HEK293T (cell line): ENCODE data around the gene LRRC75A.

Experiments
- CTCF ChIA-PET: fragments of 350-600 bp; formaldehyde crosslinking; extraction: SDS; loops from one replicate; lab custom pipeline; 2021; ENCODE audit warnings: antibody characterized with exemption, inconsistent platforms; lab: Yijun Ruan, JAX
- POLR2A ChIA-PET: fragments of 350-600 bp; formaldehyde crosslinking; extraction: SDS; loops from one replicate; lab custom pipeline; 2020; ENCODE audit warnings: antibody characterized with exemption, inconsistent platforms; lab: Yijun Ruan, JAX
- DNase-seq: peaks from one replicate; pipeline ENCODE4 v3.0.0; 2012; ENCODE audit warnings: mixed read lengths; ENCODE audit errors: extremely low spot score
- ARNT ChIP-seq: fragments of 450-650 bp; IDR thresholded peaks from 2 replicates; pipeline ENCODE4 v1.6.1; 2017; ENCODE audit warnings: mild to moderate bottlenecking
- BHLHE40 ChIP-seq: fragments of 450-650 bp; IDR thresholded peaks from 2 replicates; pipeline ENCODE4 v1.6.1; 2016; ENCODE audit warnings: mild to moderate bottlenecking, moderate library complexity, borderline replicate concordance
- CTBP1 ChIP-seq: fragments of 450-650 bp; IDR thresholded peaks from 2 replicates; pipeline ENCODE4 v1.6.1; 2016; ENCODE audit warnings: borderline replicate concordance
- ELF4 ChIP-seq: fragments of 450-650 bp; IDR thresholded peaks from 2 replicates; pipeline ENCODE4 v1.6.1; 2017; ENCODE audit warnings: antibody characterized with exemption
- FOXA1 ChIP-seq: fragments of 450-650 bp; IDR thresholded peaks from 2 replicates; pipeline ENCODE4 v1.6.1; 2016; ENCODE audit warnings: mild to moderate bottlenecking
- FOXK2 ChIP-seq: fragments of 450-650 bp; IDR thresholded peaks from 2 replicates; pipeline ENCODE4 v1.6.1; 2016; ENCODE audit warnings: mild to moderate bottlenecking
- FOXM1 ChIP-seq: fragments of 450-650 bp; IDR thresholded peaks from 2 replicates; pipeline ENCODE4 v1.6.1; 2017; ENCODE audit warnings: mild to moderate bottlenecking, borderline replicate concordance
- HDGF ChIP-seq: fragments of 450-650 bp; IDR thresholded peaks from 2 replicates; pipeline ENCODE4 v1.6.1; 2017; ENCODE audit warnings: antibody characterized with exemption, borderline replicate concordance
- L3MBTL2 ChIP-seq: fragments of 450-650 bp; conservative IDR thresholded peaks from 2 replicates; pipeline ENCODE4 v1.6.1; 2016; ENCODE audit warnings: mild to moderate bottlenecking
- LEF1 ChIP-seq: fragments of 450-650 bp; IDR thresholded peaks from 2 replicates; pipeline ENCODE4 v1.6.1; 2017; ENCODE audit warnings: mild to moderate bottlenecking, borderline replicate concordance
- NFRKB ChIP-seq: fragments of 450-650 bp; IDR thresholded peaks from 2 replicates; pipeline ENCODE4 v1.6.1; 2016; ENCODE audit warnings: mild to moderate bottlenecking, moderate library complexity
- PKNOX1 ChIP-seq: fragments of 450-650 bp; IDR thresholded peaks from 2 replicates; pipeline ENCODE4 v1.6.1; 2016
- SP1 ChIP-seq: fragments of 450-650 bp; IDR thresholded peaks from 2 replicates; pipeline ENCODE4 v1.6.1; 2017
- SUZ12 ChIP-seq: fragments of 450-650 bp; IDR thresholded peaks from 2 replicates; pipeline ENCODE4 v1.6.1; 2016; ENCODE audit warnings: mild to moderate bottlenecking
- TARDBP ChIP-seq: fragments of 450-650 bp; IDR thresholded peaks from 2 replicates; pipeline ENCODE4 v1.6.1; 2016
- ZNF384 ChIP-seq: fragments of 450-650 bp; IDR thresholded peaks from 2 replicates; pipeline ENCODE4 v1.6.1; 2016

Gene LRRC75A

DNA sequence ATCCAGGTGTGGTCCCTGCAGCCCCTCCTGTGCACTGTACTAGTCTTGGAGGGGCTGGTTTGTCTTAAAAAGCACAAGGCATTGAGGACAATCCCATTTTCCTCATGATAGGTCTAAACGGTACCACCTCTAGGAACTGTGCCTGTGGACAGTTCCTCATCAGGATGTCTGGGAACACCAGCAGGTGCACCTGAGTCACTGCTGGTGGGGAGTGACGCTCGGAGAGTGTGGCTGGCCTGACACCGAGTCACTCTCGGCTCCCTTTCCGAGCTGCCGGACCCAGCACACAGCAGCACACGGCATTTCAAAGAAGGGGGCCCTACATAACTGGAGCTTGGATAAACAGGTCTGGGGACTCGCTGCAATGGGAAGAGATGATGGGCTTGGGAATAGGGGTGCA lies 25.6 kb downstream of the LRRC75A start:
- POLR2A ChIA-PET = no interaction called here
- TF ChIP-seq CTBP1 (no peak), TARDBP (no peak), FOXM1 (no peak), HDGF (no peak), NFRKB (no peak), L3MBTL2 (no peak), BHLHE40 (no peak), ELF4 (no peak), ARNT (no peak), FOXK2 (no peak)
- no peak for DNase-seq
- CTCF ChIA-PET = no interaction called here

DNA sequence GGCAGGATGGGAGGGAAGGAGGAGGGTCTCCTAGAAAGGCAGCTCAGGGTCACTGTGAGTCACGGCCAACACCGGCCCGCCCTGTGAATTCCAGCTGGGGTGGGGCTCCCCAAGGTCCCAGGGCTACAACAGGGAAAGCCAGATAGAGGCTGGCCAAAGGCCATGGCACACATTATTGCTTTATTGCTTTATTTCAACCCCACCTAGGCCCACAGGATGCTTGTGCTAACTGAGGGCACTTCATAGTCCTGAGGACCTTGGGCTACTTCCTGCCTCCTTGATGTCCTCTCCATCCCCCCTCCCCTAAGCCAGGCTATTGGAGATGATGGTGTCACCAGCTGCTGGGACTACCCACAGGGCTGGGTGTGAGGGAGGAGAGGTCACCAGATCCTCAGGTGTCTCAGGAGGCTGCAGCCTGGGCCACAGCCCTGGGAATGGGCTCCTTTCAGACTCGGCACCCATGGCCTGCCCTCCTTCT lies 26.1 kb downstream of the LRRC75A start:
- no peak for DNase-seq
- CTCF ChIA-PET = interaction anchor here (2.2 kb wide), 1 partner anchor 13 kb away, joined by 5 read pairs; no protein-coding TSS in a partner anchor
- TF ChIP-seq CTBP1 = no peak
- TF ChIP-seq ARNT = no peak
- no peak for TF ChIP-seq LEF1
- no peak for TF ChIP-seq ELF4
- TF ChIP-seq HDGF = no peak
- no peak for TF ChIP-seq NFRKB
- no peak for TF ChIP-seq L3MBTL2
- no peak for TF ChIP-seq FOXM1
- TF ChIP-seq PKNOX1 = no peak
- TF ChIP-seq SP1 = no peak
- TF ChIP-seq TARDBP = no peak
- no peak for TF ChIP-seq SUZ12
- no peak for TF ChIP-seq BHLHE40
- TF ChIP-seq FOXK2 = no peak
- no peak for TF ChIP-seq ZNF384
- no peak for TF ChIP-seq FOXA1
- POLR2A ChIA-PET = interaction anchor here (1.8 kb wide), 1 partner anchor 27 kb away, joined by 5 read pairs; no protein-coding TSS in a partner anchor

- CTCF ChIA-PET = interaction anchor here (2.2 kb wide), 1 partner anchor 12 kb away, joined by 5 read pairs; no protein-coding TSS in a partner anchor
- POLR2A ChIA-PET = interaction anchor here (1.3 to 1.8 kb wide), 2 partner anchors 26 to 71 kb away, joined by 3 to 5 read pairs; no protein-coding TSS in a partner anchor
- DNase-seq = no peak
Measured at GRCh38 chr17:16465052-16465312, 27.0 kb downstream of the LRRC75A start.

DNA sequence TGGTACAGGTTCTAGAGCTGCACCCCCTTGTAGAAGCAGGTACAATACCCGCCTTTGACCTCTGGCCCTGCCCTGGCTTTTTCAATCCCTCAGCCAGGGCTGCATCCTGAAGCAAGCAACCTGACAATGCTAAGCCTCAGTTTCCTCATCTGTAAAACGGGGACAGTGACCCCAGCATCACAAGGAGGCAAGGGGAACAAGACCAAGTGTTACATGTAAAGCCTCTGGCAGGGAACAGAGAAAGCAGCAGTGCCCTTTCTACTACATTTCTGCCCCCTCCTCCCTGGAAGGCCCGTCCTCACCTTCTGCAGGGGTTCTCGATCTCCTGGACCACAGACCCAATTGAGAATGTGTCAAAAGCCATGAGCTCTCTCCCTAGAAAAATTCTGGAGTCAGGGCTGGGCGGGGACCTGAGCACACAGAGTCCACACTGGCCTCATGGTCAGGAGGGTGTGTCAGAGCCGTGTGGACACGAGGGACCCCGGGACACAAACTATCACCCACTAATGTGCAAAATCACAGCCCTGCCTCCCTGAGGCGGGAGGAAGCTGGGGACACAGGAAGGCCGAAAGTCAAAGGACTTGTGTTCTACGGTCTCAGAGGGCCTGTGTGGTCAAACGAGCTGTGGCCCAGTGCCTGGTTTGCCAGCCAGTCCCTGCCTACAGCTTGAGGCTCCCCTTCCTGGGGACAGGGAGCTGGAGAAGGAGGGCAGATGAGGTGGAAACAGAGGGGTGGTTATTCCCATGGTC lies 27.5 kb downstream of the LRRC75A start:
- ChIA-PET POLR2A (interaction anchor here (1.3 to 1.8 kb wide), 2 partner anchors 26 to 71 kb away, joined by 3 to 5 read pairs; no protein-coding TSS in a partner anchor), CTCF (interaction anchor here (1.3 to 2.2 kb wide), 2 partner anchors 11 to 56 kb away, joined by 5 to 6 read pairs; no protein-coding TSS in a partner anchor)
- no peak for TF ChIP-seq L3MBTL2
- no peak for TF ChIP-seq FOXA1
- no peak for TF ChIP-seq ARNT
- no peak for TF ChIP-seq SUZ12
- TF ChIP-seq ELF4 = no peak
- no peak for TF ChIP-seq FOXM1
- no peak for DNase-seq

More at GRCh38 chr17:16465052-16465312, 27.0 kb downstream of the LRRC75A start:
- TF ChIP-seq L3MBTL2 = no peak
- TF ChIP-seq LEF1 = no peak
- no peak for TF ChIP-seq FOXA1
- TF ChIP-seq HDGF = no peak
- no peak for TF ChIP-seq NFRKB
- no peak for TF ChIP-seq TARDBP
- no peak for TF ChIP-seq CTBP1
- no peak for TF ChIP-seq SUZ12
- TF ChIP-seq ZNF384 = no peak
- no peak for TF ChIP-seq SP1
- TF ChIP-seq PKNOX1 = no peak
- no peak for TF ChIP-seq ELF4
- TF ChIP-seq FOXK2 = no peak
- no peak for TF ChIP-seq FOXM1
- no peak for TF ChIP-seq BHLHE40
- TF ChIP-seq ARNT = no peak

GRCh38 chr17:16463358-16464302 lies 28.4 kb downstream of the LRRC75A start:
- ChIA-PET CTCF (interaction anchor here (1.2 to 2.2 kb wide), 3 partner anchors 11 to 57 kb away, joined by 4 to 6 read pairs (median 5); no protein-coding TSS in a partner anchor), POLR2A (interaction anchor here (0.9 to 1.3 kb wide), 3 partner anchors 25 to 72 kb away, joined by 3 read pairs; no protein-coding TSS in a partner anchor)
- no peak for DNase-seq
- no peak for TF ChIP-seq FOXK2

- ChIA-PET POLR2A (interaction anchor here (0.6 to 2.3 kb wide), 3 partner anchors 9 to 506 kb away, joined by 4 to 10 read pairs (median 5); no protein-coding TSS in a partner anchor), CTCF (interaction anchor here (1.2 to 1.5 kb wide), 2 partner anchors 9 to 11 kb away, joined by 4 to 6 read pairs; no protein-coding TSS in a partner anchor)
- TF ChIP-seq CTBP1 (no peak), SP1 (no peak), FOXK2 (no peak), ZNF384 (no peak), BHLHE40 (no peak), L3MBTL2 (no peak), FOXM1 (no peak), NFRKB (no peak), HDGF (no peak), LEF1 (no peak), PKNOX1 (no peak), FOXA1 (no peak)
- DNase-seq = no peak
Measured at GRCh38 chr17:16462070-16462864, 29.7 kb downstream of the LRRC75A start.
